Measurements from ENCODE around the gene TUBA8.

DNA sequence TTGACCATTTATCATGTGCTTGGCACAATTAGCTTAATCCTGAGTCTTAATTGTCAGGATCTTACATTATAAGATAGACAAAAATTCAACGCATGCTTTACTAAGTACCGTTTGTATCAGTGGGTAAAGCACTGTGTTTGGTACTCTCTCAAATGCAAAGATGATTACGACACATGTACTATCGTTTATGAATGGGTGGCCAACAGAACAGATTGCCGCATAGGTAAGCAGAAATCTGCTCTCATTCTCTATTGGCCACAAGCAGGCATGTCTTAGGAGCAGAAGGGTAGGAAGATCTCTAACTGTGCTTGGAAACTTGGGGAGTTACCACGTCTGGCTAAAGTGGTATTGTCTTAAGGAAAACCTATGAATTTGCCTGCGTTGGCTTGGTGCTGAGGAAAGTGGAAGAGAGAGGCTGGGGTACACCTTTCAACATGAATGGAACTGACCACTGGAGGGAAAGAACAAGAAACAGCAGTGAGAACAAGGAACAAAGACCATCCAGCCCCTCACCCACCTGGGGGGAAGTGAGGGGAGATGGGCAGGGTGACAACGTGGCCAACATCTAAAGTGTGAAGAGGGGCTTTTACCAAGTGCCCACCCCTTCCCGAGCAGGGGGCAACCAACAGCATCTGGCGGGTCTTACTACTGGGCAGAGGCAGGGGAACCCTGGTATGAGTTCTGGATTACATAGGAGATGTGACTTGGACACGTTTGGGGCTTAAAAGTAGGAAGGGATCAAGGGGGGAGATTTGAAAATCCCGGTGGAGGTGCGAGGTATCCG is 1.0 kb upstream of the TUBA8 start:
- TF ChIP-seq, protein P1, sequence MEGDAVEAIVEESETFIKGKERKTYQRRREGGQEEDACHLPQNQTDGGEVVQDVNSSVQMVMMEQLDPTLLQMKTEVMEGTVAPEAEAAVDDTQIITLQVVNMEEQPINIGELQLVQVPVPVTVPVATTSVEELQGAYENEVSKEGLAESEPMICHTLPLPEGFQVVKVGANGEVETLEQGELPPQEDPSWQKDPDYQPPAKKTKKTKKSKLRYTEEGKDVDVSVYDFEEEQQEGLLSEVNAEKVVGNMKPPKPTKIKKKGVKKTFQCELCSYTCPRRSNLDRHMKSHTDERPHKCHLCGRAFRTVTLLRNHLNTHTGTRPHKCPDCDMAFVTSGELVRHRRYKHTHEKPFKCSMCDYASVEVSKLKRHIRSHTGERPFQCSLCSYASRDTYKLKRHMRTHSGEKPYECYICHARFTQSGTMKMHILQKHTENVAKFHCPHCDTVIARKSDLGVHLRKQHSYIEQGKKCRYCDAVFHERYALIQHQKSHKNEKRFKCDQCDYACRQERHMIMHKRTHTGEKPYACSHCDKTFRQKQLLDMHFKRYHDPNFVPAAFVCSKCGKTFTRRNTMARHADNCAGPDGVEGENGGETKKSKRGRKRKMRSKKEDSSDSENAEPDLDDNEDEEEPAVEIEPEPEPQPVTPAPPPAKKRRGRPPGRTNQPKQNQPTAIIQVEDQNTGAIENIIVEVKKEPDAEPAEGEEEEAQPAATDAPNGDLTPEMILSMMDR (IDR thresholded peaks at IDR 0.05): no peak
- no peak for TF ChIP-seq POLR2A (IDR thresholded peaks at IDR 0.05)

Measured in thyroid gland (tissue), 4 donors.